Measurements from ENCODE around the gene SPRR5. TPM values are rescaled to one million over a fixed set of nuclear protein-coding genes. Genes with fewer than 3 reads are reported as not detected.

Gene SPRR5
- total RNA-seq, 1 donor from 2014 or later, result not detected

DNA sequence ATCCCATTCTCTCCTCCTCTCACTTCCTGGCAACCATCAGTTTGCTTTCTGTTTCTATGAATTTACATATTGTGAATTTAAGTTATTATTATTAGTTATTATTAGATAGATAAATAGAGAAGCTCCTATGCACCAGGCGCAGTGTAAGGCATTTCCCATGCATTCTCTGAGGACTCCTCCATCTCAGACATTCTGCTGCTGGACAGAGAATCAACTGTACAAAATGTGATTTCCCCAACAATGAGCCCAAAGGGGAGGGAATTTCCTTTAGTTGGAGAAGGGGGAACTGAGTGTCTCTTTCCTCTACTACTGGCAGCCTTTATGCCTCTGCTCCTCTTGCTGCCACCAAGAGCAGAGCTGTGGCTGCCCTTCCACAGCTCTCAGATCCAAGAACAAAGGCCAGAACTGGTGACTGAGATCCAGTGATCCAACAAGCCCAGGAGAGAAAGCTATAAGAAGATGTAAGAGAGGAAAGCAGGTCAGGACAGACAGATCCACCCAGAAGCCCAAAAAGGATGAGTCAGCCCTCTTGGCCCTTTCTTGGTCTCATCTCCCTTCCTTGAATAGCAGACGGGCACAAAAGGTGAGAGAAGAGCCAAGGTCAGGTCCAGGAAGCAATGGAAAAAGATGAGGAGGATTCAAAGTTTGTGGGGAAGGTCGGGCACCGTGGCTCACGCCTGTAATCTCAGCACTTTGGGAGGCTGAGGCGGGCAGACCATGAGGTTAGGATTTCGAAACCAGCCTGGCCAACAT lies 42.1 kb upstream of the SPRR5 start:
- H3K36me3 ChIP-seq, result no peaks in the 10 kb centered on the region
- intact Hi-C loops (cut with DNase I), result no loop called here
- TF ChIP-seq POLR2AphosphoS5 (IDR thresholded peaks at IDR 0.05; ENCODE audit: insufficient read depth in 1 of 2, low read depth in 1 of 2) (peak in 1 of 2 donors; percentile 10), POLR2A (IDR thresholded peaks at IDR 0.05) (no peak)
- TF ChIP-seq, protein P1, sequence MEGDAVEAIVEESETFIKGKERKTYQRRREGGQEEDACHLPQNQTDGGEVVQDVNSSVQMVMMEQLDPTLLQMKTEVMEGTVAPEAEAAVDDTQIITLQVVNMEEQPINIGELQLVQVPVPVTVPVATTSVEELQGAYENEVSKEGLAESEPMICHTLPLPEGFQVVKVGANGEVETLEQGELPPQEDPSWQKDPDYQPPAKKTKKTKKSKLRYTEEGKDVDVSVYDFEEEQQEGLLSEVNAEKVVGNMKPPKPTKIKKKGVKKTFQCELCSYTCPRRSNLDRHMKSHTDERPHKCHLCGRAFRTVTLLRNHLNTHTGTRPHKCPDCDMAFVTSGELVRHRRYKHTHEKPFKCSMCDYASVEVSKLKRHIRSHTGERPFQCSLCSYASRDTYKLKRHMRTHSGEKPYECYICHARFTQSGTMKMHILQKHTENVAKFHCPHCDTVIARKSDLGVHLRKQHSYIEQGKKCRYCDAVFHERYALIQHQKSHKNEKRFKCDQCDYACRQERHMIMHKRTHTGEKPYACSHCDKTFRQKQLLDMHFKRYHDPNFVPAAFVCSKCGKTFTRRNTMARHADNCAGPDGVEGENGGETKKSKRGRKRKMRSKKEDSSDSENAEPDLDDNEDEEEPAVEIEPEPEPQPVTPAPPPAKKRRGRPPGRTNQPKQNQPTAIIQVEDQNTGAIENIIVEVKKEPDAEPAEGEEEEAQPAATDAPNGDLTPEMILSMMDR (IDR thresholded peaks at IDR 0.05), result no peak
- no peaks in the 10 kb centered on the region for H3K9me3 ChIP-seq
- no peak for DNase-seq (ENCODE audit: extremely low spot score in 2 of 2)
- H3K4me1 ChIP-seq, result peaks cover 20% of the 10 kb centered on the region
- no peaks in the 10 kb centered on the region for H3K27me3 ChIP-seq
- H3K4me3 ChIP-seq, result no peak overlapping the region
- peak overlapping the region; percentile 58 for H3K27ac ChIP-seq

GRCh38 chr1:152906023-152906565 lies 40.9 kb upstream of the SPRR5 start:
- DNase-seq (ENCODE audit: extremely low spot score in 2 of 2), result no peak
- H3K27ac ChIP-seq, result peak overlapping the region; percentile 58
- no peak overlapping the region for H3K4me3 ChIP-seq
- peaks cover 20% of the 10 kb centered on the region for H3K4me1 ChIP-seq
- intact Hi-C loops (cut with DNase I), result no loop called here
- H3K27me3 ChIP-seq, result no peaks in the 10 kb centered on the region
- no peaks in the 10 kb centered on the region for H3K36me3 ChIP-seq
- no peaks in the 10 kb centered on the region for H3K9me3 ChIP-seq
- TF ChIP-seq, protein P1 (IDR thresholded peaks at IDR 0.05), result no peak
- TF ChIP-seq POLR2AphosphoS5 (IDR thresholded peaks at IDR 0.05; ENCODE audit: insufficient read depth in 1 of 2, low read depth in 1 of 2), result no peak
- no peak for TF ChIP-seq POLR2A (IDR thresholded peaks at IDR 0.05)

- intact Hi-C loops (cut with DNase I), result no loop called here
- Histone ChIP-seq H3K9me3 (no peaks in the 10 kb centered on the region), H3K27ac (no peak within 1 kb of the TSS), H3K4me1 (peaks cover 20% of the 10 kb centered on the region), H3K27me3 (no peaks in the 10 kb centered on the region), H3K36me3 (no peaks in the 10 kb centered on the region), H3K4me3 (peak within 1 kb of the TSS in 1 of 2 donors; percentile 14)
- TF ChIP-seq POLR2AphosphoS5 (IDR thresholded peaks at IDR 0.05; ENCODE audit: insufficient read depth in 1 of 2, low read depth in 1 of 2), result peak in 1 of 2 donors; percentile 26
- TF ChIP-seq POLR2A (IDR thresholded peaks at IDR 0.05), result no peak
- DNase-seq (ENCODE audit: extremely low spot score in 2 of 2), result no peak
Observed at GRCh38 chr1:152907686-152908601, 39.1 kb upstream of the SPRR5 start, which contains the start of gene IVL. TSS of gene IVL (plus strand) at chr1:152908546. CDS start at chr1:152909798, 1,252 bp downstream.

- peak overlapping the region in 1 of 2 donors; percentile 14 for H3K4me3 ChIP-seq
- no peaks in the 10 kb centered on the region for H3K36me3 ChIP-seq
- TF ChIP-seq POLR2AphosphoS5 (IDR thresholded peaks at IDR 0.05; ENCODE audit: insufficient read depth in 1 of 2, low read depth in 1 of 2), result no peak
- no peak for TF ChIP-seq POLR2A (IDR thresholded peaks at IDR 0.05)
- TF ChIP-seq, protein P1 (IDR thresholded peaks at IDR 0.05), result no peak
- H3K9me3 ChIP-seq, result no peaks in the 10 kb centered on the region
- H3K27me3 ChIP-seq, result no peaks in the 10 kb centered on the region
- H3K27ac ChIP-seq, result no peak overlapping the region
- H3K4me1 ChIP-seq, result peaks cover 20% of the 10 kb centered on the region
- intact Hi-C loops (cut with DNase I), result no loop called here
- DNase-seq (ENCODE audit: extremely low spot score in 2 of 2), result no peak
Observed at GRCh38 chr1:152909206-152909605, 37.8 kb upstream of the SPRR5 start.

DNA sequence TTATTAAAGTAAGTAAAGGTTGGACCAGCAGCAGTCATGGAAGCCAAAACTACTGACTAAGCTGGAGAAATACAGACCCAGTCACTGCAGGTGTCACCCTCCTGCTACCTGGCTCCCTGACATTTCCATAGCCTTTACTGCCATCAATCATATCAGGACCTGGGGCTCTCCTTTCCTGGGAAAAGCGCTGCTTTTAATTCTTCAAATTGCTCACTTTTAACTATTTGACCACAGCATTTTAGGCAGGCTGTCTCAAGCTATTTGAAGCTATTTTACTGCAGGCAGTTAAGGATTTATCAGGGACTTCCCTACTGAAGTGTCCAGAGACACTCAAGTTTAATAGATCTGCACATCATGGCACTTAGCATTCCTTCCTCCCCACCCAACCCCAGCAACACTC lies 34.5 kb upstream of the SPRR5 start:
- no peaks in the 10 kb centered on the region for H3K9me3 ChIP-seq
- no peak overlapping the region for H3K27ac ChIP-seq
- no peak for DNase-seq (ENCODE audit: extremely low spot score in 2 of 2)
- peaks cover 6% of the 10 kb centered on the region for H3K4me1 ChIP-seq
- H3K27me3 ChIP-seq, result no peaks in the 10 kb centered on the region
- TF ChIP-seq POLR2AphosphoS5 (IDR thresholded peaks at IDR 0.05; ENCODE audit: insufficient read depth in 1 of 2, low read depth in 1 of 2) (no peak), POLR2A (IDR thresholded peaks at IDR 0.05) (no peak)
- TF ChIP-seq, protein P1 (IDR thresholded peaks at IDR 0.05), result no peak
- no peak overlapping the region for H3K4me3 ChIP-seq
- H3K36me3 ChIP-seq, result no peaks in the 10 kb centered on the region
- intact Hi-C loops (cut with DNase I), result no loop called here

All from vagina (tissue), 2 donors.